Measurements from ENCODE around the gene NRDE2.

NRDE2 gene, protein sequence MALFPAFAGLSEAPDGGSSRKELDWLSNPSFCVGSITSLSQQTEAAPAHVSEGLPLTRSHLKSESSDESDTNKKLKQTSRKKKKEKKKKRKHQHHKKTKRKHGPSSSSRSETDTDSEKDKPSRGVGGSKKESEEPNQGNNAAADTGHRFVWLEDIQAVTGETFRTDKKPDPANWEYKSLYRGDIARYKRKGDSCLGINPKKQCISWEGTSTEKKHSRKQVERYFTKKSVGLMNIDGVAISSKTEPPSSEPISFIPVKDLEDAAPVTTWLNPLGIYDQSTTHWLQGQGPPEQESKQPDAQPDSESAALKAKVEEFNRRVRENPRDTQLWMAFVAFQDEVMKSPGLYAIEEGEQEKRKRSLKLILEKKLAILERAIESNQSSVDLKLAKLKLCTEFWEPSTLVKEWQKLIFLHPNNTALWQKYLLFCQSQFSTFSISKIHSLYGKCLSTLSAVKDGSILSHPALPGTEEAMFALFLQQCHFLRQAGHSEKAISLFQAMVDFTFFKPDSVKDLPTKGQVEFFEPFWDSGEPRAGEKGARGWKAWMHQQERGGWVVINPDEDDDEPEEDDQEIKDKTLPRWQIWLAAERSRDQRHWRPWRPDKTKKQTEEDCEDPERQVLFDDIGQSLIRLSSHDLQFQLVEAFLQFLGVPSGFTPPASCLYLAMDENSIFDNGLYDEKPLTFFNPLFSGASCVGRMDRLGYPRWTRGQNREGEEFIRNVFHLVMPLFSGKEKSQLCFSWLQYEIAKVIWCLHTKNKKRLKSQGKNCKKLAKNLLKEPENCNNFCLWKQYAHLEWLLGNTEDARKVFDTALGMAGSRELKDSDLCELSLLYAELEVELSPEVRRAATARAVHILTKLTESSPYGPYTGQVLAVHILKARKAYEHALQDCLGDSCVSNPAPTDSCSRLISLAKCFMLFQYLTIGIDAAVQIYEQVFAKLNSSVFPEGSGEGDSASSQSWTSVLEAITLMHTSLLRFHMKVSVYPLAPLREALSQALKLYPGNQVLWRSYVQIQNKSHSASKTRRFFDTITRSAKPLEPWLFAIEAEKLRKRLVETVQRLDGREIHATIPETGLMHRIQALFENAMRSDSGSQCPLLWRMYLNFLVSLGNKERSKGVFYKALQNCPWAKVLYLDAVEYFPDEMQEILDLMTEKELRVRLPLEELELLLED

GRCh38 chr14:90331497-90332270, at the start of gene NRDE2:
Gene NRDE2, minus strand, starts transcription at chr14:90331941. Its CDS starts 37 bp downstream, at chr14:90331904.
- peak; percentile 97 for DNase-seq

- no peak for DNase-seq
These were observed 49.5 kb upstream of the NRDE2 start for GRCh38 chr14:90381011-90381786.

- DNase-seq = no peak
These were observed 47.4 kb upstream of the NRDE2 start for GRCh38 chr14:90379106-90379505.

GRCh38 chr14:90378249-90378648, 46.5 kb upstream of the NRDE2 start:
- DNase-seq = no peak

DNA sequence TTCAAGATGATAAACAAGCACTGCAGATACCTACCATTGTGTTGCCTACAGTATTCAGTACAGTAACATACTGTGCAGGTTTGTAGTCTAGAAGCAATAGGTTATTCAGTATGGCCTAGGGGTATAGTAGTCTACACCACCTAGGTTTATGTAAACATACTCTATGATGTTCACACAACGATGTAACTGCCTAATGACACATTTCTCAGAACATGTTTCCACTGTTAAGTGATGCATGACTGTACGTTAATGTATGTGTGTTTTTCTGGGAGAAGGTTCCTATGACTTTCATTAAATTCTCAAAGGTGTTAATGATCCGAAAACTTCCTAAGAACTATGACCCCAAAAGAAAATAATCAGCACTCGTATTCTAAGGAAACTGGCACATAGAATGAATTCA, 44.2 kb upstream of the NRDE2 start:
- no peak for DNase-seq

DNA sequence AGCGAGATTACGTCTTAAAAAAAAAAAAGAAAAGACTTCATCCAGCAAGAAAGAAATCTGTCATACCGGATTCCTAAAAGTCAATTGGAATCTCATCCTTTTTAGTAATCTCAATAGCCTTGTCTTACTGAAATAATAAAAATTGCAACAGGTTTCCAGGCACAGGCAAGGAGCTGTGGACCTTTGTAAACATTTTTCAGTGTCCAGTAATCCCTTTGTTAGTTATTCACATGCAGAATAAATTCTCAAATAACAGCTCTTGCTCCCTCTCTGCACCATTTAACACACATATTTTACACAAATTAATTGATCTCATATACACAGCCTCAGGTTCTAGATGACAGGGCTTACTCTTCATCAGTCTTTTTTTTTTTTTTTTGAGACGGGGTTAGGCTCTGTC, 43.1 kb upstream of the NRDE2 start:
- DNase-seq = no peak

DNA sequence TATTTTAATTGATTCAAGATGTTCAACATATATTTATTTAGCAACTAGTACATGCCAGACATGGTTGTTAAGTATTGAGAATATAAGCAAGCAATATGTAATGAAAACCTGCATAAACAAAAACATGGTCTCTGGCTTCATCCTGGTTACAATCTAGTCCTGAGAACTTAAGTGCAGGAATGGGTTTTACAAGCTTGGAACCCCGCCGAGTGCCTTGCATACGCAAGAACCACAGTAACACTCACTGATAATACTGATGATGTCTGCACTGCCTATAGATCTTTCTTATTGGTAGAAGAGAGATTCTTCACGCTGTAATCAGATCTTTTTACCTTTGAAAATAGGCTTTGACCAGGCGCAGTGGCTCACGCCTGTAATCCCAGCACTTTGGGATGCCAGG, 42.1 kb upstream of the NRDE2 start:
- no peak for DNase-seq

DNA sequence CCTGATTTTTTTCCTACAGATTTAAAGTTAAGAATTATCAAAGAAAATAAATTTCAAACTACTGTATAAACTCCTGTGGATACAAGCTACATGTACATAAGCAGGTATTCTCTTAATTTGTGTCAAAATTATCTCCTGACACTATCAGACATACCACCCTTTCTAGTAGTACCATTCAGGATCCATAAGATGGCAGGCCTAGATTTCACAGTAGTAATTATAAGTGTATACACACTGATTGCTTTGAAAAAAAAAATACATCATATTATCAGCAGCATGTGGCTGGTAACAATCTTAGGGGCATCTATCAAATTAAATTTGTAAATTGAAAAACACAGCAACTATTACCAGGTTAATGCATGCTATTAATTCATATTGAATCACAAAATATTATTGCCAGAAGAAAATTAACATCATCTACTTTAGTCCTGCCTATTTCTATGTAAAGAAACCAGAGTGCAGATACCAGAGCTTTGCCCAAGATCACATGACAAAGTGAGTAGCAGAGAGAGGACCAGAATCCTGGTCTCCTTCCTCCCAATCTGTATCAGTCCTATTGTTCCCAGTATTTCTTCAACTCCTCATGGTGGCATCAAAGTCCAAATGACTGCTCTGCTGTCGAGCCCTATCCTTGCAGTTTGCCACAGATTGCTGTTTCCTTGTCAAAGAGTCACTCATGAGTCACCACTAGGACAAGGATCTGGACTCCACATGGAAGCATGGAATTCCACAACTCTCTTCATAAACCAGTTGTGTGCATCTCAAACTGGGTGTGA, 37.4 kb upstream of the NRDE2 start:
- no peak for DNase-seq

GRCh38 chr14:90362558-90362896, 30.8 kb upstream of the NRDE2 start:
- DNase-seq = no peak

GRCh38 chr14:90361865-90362557, 30.3 kb upstream of the NRDE2 start:
- no peak for DNase-seq

- no peak for DNase-seq
These were observed 26.6 kb upstream of the NRDE2 start for GRCh38 chr14:90358359-90358758.

DNA sequence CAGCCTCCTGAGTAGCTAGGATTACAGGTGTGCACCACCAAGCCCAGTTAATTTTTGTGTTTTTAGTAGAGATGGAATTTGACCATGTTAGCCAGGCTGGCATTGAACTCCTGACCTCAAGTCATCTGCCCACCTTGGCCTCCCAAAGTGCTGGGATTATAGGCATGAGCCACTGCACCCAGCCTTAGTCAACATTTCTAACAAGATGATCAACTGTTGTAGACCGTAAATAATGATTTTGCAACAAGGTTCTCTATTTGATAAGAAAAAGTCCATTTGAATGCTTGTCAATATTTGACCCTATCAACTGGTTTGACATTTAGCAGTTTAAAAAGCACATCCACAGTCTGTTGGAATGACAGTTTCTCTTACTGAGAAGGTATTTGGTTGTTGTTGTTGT, 25.2 kb upstream of the NRDE2 start:
- no peak for DNase-seq

DNA sequence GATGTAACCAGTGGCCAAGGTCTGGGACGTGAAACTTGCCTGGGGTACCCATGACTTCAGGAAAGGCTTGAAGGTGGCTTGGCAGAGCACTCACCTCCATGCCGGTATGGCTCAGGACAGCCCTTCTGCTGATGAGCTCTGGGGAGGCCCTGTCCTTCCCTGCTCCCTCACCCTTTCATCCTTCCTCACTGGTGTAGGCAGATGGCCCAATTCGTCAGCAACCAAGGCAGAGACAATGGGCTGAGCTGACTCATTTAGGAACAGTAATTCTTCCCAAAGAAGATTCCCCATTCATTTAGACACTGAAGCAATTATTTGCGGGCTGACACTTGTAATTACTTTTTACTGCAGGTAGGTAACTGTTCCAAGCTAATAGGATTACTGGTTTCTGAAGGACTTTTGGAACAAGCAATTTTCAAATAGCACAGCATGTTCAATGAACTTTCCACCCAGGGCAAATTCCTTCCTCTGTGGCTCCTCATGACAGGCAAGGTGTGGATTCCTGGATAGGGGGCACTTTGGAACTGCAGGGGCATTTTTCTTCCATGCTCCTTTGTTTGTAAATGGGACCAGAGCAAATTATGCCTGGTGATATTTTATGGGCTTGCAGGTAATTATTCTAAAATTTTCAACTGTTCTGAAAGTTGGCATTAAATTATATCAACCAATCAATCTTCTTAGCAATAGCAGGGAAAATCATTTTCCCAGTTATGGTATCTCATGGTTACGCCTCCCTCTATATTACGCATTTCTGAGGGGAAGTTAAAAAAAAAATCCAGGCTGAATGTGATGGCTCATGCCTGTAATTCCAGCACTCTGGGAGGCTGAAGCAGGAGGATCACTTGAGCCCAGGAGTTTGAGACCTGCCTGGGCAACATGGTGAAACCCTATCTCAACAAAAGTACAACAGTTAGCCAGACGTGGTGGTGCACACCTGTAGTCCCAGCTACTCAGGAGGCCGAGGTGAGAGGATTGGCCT, 24.1 kb upstream of the NRDE2 start:
- no peak for DNase-seq

DNA sequence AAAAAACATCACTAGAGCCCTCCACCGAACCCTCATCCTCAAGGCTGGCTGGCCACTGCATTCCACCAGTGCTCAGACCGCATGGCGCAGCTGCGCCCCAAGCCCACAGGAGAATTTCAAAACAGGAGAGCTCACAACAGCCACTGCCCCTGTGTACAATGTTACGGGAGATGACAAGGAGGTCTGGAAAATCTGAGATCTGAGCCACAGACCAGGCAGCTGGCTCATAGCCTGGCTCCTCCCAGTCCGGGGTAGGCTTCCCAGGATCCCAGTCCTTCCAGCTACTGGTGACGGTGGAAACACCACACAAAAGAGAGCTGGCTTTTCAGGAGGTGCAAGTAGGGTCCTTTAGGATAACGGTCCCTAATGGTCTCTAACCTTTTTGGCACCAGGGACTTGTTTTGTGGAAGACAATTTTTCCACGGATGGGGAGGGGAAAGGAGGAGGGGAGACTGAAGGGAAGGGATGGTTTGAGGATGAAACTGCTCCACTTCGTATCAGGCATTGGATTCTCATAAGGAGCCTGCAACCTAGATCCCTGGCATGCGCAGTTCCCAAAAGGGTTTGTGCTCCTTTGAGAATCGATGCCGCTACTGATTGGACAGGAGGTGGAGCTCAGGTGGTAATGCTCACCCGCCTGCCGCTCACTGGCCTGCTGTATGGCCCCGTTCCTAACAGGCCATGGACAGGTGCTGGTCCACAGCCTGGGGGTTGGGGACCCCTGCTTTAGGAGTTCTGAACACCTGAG, 23.0 kb upstream of the NRDE2 start:
- no peak for DNase-seq

DNA sequence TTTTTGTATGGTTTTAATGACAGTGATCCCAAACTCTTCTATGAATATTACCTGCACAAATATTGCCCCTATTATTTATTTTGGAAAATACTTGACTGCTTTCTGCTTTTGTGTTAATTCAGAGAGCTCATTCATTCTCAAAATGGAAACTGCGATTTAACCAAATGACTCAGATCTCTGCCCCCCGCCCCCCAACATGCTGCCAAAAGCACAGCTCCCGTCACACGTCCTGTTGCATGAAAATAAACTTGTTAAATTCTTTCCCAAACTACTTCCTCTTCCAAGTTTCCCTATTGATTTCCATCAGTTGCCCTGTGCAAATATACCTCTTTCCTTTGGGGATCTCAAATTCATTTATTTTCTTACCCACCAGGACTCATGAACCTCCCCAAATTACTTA, 18.0 kb upstream of the NRDE2 start:
- DNase-seq = no peak

- DNase-seq = no peak
These were observed 16.5 kb upstream of the NRDE2 start for GRCh38 chr14:90348270-90348669.

GRCh38 chr14:90345239-90345557, 13.5 kb upstream of the NRDE2 start:
- DNase-seq = no peak

Measured in DMS79 (cell line).